Cardiac septum (tissue), 1 donor: ENCODE measurements around the gene HTR3C. TPM values are rescaled to one million over a fixed set of nuclear protein-coding genes. Genes with fewer than 3 reads are reported as not detected.
"Not testable (repeated sequence)": the region's sequence is repeated elsewhere in the genome, so short reads cannot be mapped to it uniquely, and the experiment has no call there.

ENCODE experiments used
- DNase-seq: peaks from one replicate; pipeline ENCODE4 v3.0.0-alpha.2; 2020; ENCODE audit warnings: low spot score
- intact Hi-C: fragments of 100-400 bp; cut with DNase I; formaldehyde crosslinking; loops from one replicate; pipeline ENCODE4 v1.14.0; 2022
- total RNA-seq: library from RNA; stranded (reverse); fragmentation: NEBNext Ultra II Directional; extraction: Animal tissue kit (Norgen Biotek cat#: 25700); gene quantifications from one replicate; pipeline ENCODE4 v1.2.1, GENCODE V29; 2021
- donor health status: DM: no; HTN: no; CAD: no.

The HTR3C gene
- total RNA-seq, 1 donor from 2014 or later = not detected

- DNase-seq, intact Hi-C loops: not testable (repeated sequence)
Observed at GRCh38 chr3:184028275-184028890, 24.5 kb upstream of the HTR3C start.

- DNase-seq = no peak
- intact Hi-C loops = no loop called here
Observed at GRCh38 chr3:184029443-184029842, 23.4 kb upstream of the HTR3C start.

- no peak for DNase-seq
- intact Hi-C loops = no loop called here
Observed at GRCh38 chr3:184030536-184030935, 22.3 kb upstream of the HTR3C start.

- intact Hi-C loops = no loop called here
- no peak for DNase-seq
Observed at GRCh38 chr3:184031187-184031792, 21.6 kb upstream of the HTR3C start, which contains the start of gene HTR3D. Gene HTR3D, plus strand, starts transcription at chr3:184031742. Its CDS starts 0 bp downstream, at chr3:184031742.

GRCh38 chr3:184037816-184038215 is 15.0 kb upstream of the HTR3C start:
- intact Hi-C loops = no loop called here

DNA sequence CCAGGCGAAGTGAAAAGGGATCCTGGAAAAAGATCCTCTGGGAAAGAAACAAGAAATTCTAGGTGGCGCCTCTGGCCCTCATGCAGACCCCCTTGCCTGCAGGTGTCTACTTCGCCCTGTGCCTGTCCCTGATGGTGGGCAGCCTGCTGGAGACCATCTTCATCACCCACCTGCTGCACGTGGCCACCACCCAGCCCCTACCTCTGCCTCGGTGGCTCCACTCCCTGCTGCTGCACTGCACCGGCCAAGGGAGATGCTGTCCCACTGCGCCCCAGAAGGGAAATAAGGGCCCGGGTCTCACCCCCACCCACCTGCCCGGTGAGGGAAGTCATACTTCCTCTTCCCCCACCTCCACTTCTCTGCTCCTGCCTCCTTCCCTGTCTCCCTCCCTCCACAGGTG is 14.5 kb upstream of the HTR3C start:
- intact Hi-C loops = not testable (repeated sequence)

More at GRCh38 chr3:184037816-184038215, 15.0 kb upstream of the HTR3C start:
- DNase-seq = no peak

DNA sequence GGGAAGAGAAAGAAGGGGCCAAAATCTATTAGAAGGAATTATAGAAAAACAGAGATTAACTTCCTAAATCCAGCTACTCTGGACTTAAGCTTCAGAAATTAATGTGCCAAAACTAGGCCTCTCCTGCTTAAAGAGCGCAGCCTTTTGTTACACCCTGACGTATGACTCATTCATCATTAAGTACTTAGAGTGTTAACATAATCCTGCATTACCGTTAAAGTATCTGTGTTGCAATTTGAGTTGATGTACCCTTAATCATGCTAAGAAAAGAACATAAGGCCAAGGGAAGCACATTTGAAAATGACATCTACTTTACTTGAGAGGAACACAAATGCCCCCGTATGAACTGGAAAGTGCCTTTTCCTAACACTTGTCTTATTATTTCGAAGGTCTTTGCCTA is 13.4 kb upstream of the HTR3C start:
- DNase-seq = no peak
- intact Hi-C loops = no loop called here

More for the DNA sequence above, 14.5 kb upstream of the HTR3C start:
- not testable (repeated sequence) for DNase-seq

GRCh38 chr3:184040010-184040409 is 12.8 kb upstream of the HTR3C start:
- intact Hi-C loops = no loop called here
- no peak for DNase-seq

DNA sequence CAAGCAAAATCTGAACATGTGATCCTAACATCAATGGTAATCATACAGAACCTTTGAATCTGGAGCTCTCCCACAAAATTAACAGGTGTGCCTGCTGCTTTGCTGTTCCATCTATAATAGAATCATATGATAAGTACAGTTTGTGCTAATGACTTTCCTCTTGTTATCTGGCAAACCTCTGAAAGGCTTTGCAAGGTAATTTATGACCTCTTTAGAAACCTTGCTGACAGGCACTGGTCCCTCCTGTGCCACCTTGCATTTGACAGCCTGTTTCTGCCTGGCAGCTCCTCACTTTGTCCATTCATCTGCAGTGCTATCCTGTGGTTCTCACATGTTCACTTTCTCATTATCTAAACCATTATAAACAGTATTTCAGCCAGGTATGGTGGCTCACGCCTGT is 10.2 kb upstream of the HTR3C start:
- no peak for DNase-seq
- intact Hi-C loops = no loop called here

- intact Hi-C loops = no loop called here
- no peak for DNase-seq
Observed at GRCh38 chr3:184045995-184046394, 6.9 kb upstream of the HTR3C start.

GRCh38 chr3:184050217-184050847 is 2.5 kb upstream of the HTR3C start:
- DNase-seq = no peak
- intact Hi-C loops = no loop called here

GRCh38 chr3:184058029-184058428 is 5.2 kb downstream of the HTR3C start:
- intact Hi-C loops = no loop called here
- DNase-seq = no peak

- intact Hi-C loops = no loop called here
- DNase-seq = no peak
Observed at GRCh38 chr3:184059424-184059823, 6.6 kb downstream of the HTR3C start.

DNA sequence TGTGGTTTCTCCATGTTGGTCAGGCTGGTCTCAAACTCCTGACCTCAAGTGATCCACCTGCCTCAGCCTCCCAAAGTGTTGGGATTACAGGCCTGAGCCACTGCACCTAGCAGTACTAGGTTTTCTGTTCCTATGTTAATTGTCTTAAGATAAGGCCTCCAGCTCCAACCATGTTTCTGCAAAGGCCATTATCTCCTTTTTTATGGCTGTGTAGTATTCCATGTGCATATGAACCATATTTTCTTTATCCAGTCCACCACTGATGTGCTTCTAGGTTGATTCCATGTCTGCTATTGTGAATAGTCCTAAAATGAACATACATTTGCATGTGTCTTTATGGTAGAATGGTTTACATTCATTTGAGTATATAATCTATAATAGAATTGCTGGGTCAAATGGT is 9.8 kb downstream of the HTR3C start:
- intact Hi-C loops = no loop called here
- no peak for DNase-seq

- intact Hi-C loops = no loop called here
- DNase-seq = no peak
Observed at GRCh38 chr3:184066211-184066610, 13.4 kb downstream of the HTR3C start.

GRCh38 chr3:184067573-184068055 is 14.8 kb downstream of the HTR3C start:
- DNase-seq = no peak
- intact Hi-C loops = no loop called here

DNA sequence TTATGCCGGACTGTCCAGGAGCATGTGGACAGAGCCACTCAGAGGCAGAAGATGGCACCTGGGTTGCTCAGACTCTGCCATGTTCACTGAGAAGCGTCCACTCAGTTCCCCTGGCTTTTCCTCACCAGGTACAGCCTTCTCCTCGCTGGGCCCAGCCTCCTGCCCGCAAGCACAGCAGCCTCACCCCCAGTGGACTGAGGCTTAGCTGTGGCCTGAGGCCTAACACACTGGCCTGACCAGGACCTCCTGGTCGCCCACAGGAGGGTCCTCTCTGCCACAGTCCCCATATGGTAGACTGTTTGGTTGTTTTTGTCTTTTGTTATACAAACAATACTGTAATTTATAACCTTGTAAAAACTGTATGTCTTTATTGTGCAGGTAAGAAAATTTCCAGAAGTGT is 15.5 kb downstream of the HTR3C start:
- DNase-seq = no peak
- intact Hi-C loops = no loop called here

- intact Hi-C loops, DNase-seq: not testable (repeated sequence)
Observed at GRCh38 chr3:184071142-184071541, 18.3 kb downstream of the HTR3C start.

GRCh38 chr3:184073621-184074020 is 20.8 kb downstream of the HTR3C start:
- DNase-seq = no peak
- intact Hi-C loops = no loop called here

GRCh38 chr3:184075901-184076300 is 23.1 kb downstream of the HTR3C start:
- intact Hi-C loops = no loop called here
- no peak for DNase-seq

GRCh38 chr3:184077881-184078280 is 25.0 kb downstream of the HTR3C start:
- intact Hi-C loops = no loop called here
- no peak for DNase-seq
